Smooth muscle cell (in vitro differentiated cells): Measurements from ENCODE around the gene BSND. TPM values are rescaled to one million over a fixed set of nuclear protein-coding genes. Genes with fewer than 3 reads are reported as not detected.

ENCODE experiments used
- DNase-seq: peaks from one replicate; lab custom pipeline; 2025; ENCODE audit not compliant: unreplicated experiment; lab: John Stamatoyannopoulos, UW
- H2AFZ ChIP-seq: fragments of 200-600 bp; sonication (generic); 2 replicates; pipeline ENCODE4 v1.6.0; 2016; ENCODE audit warnings: antibody characterized with exemption, low read depth, mild to moderate bottlenecking
- H3F3A ChIP-seq: fragments of 200-600 bp; sonication (generic); 2 replicates; pipeline ENCODE4 v1.6.0; 2017; ENCODE audit warnings: antibody characterized with exemption, low read depth
- H3K27ac ChIP-seq: fragments of 200-600 bp; sonication (generic); 2 replicates; pipeline ENCODE4 v1.5.1; 2016; ENCODE audit warnings: low read depth, mild to moderate bottlenecking
- H3K27me3 ChIP-seq: fragments of 200-600 bp; sonication (generic); 2 replicates; pipeline ENCODE4 v1.6.1; 2016; ENCODE audit warnings: low read depth, mild to moderate bottlenecking
- H3K36me3 ChIP-seq: fragments of 200-600 bp; sonication (generic); 2 replicates; pipeline ENCODE4 v1.5.1; 2016; ENCODE audit warnings: low read depth
- H3K4me1 ChIP-seq: fragments of 200-600 bp; sonication (generic); 2 replicates; pipeline ENCODE4 v1.5.1; 2016; ENCODE audit warnings: low read depth
- H3K4me2 ChIP-seq: fragments of 200-600 bp; sonication (generic); 2 replicates; pipeline ENCODE4 v1.6.0; 2016; ENCODE audit warnings: mild to moderate bottlenecking
- H3K4me3 ChIP-seq: fragments of 200-600 bp; sonication (generic); 2 replicates; pipeline ENCODE4 v1.5.1; 2016; ENCODE audit warnings: mild to moderate bottlenecking
- H3K79me2 ChIP-seq: fragments of 200-600 bp; sonication (generic); 2 replicates; pipeline ENCODE4 v1.6.0; 2016; ENCODE audit warnings: low read depth, mild to moderate bottlenecking
- H3K9ac ChIP-seq: fragments of 200-600 bp; sonication (generic); 2 replicates; pipeline ENCODE4 v1.6.0; 2016; ENCODE audit warnings: low read depth
- H3K9me3 ChIP-seq: fragments of 200-600 bp; sonication (generic); replicated peaks from 2 replicates; pipeline ENCODE4 v1.5.1; 2016; ENCODE audit warnings: low read depth
- H4K20me1 ChIP-seq: fragments of 200-600 bp; sonication (generic); 2 replicates; pipeline ENCODE4 v1.6.0; 2016; ENCODE audit warnings: low read depth
- CTCF ChIP-seq: fragments of 200-600 bp; sonication (generic); IDR thresholded peaks from 2 replicates; pipeline ENCODE4 v1.5.1; 2017; ENCODE audit warnings: borderline replicate concordance, mild to moderate bottlenecking, antibody characterized with exemption; ENCODE audit not compliant: insufficient read depth, poor library complexity, severe bottlenecking
- WGBS: methylation state at CpG from one replicate; pipeline ENCODE4 v1.1.7; 2016; ENCODE audit warnings: low lambda C conversion rate; 5-methylcytosine and 5-hydroxymethylcytosine counted together
- polyA plus RNA-seq: library from polyadenylated mRNA; unstranded; fragments of >200 nt; fragmentation: Nextera tagmentation; extraction: Ambion mirVana; gene quantifications from 2 replicates; pipeline ENCODE4 v1.2.1, GENCODE V29; 2016
- total RNA-seq: library from RNA; depleted of rRNA; stranded (reverse); fragments of >200 nt; gene quantifications from 2 replicates; pipeline ENCODE4 v1.2.3, GENCODE V29; 2014

Gene BSND
- total and polyA plus RNA-seq, 2 experiments from 2014 or later: not detected

- 89% methylated on average over 10 of the region's 10 CpGs for WGBS
- no peak for DNase-seq
These were observed 6.8 kb downstream of the BSND start for GRCh38 chr1:55005351-55006140.

GRCh38 chr1:55006931-55007330 is 8.2 kb downstream of the BSND start:
- Histone ChIP-seq H3K79me2 (no peaks in the 10 kb centered on the region), H3K4me2 (no peak overlapping the region), H3K4me1 (no peaks in the 10 kb centered on the region), H3K27me3 (peaks cover 6% of the 10 kb centered on the region), H2AFZ (no peak overlapping the region), H3K9me3 (no peaks in the 10 kb centered on the region), H3K4me3 (no peak overlapping the region), H3K36me3 (no peaks in the 10 kb centered on the region), H3F3A (no peaks in the 10 kb centered on the region), H3K9ac (no peak overlapping the region), H3K27ac (no peak overlapping the region), H4K20me1 (no peaks in the 10 kb centered on the region)
- TF ChIP-seq CTCF: no peak
- DNase-seq: no peak
- WGBS: 96% methylated on average over 12 of the region's 12 CpGs

More at GRCh38 chr1:55005351-55006140, 6.8 kb downstream of the BSND start:
- H4K20me1 ChIP-seq: no peaks in the 10 kb centered on the region
- no peak overlapping the region for H3K9ac ChIP-seq
- TF ChIP-seq CTCF: no peak
- H3K36me3 ChIP-seq: no peaks in the 10 kb centered on the region
- no peaks in the 10 kb centered on the region for H3K9me3 ChIP-seq
- H3K4me3 ChIP-seq: no peak overlapping the region
- H3K4me2 ChIP-seq: no peak overlapping the region
- H3K27me3 ChIP-seq: peaks cover 4% of the 10 kb centered on the region
- H3K4me1 ChIP-seq: no peaks in the 10 kb centered on the region
- H3K79me2 ChIP-seq: no peaks in the 10 kb centered on the region
- no peaks in the 10 kb centered on the region for H3F3A ChIP-seq
- no peak overlapping the region for H2AFZ ChIP-seq
- H3K27ac ChIP-seq: no peak overlapping the region

- no peaks in the 10 kb centered on the region for H3K9me3 ChIP-seq
- no peaks in the 10 kb centered on the region for H3F3A ChIP-seq
- H3K4me3 ChIP-seq: no peak overlapping the region
- H4K20me1 ChIP-seq: no peaks in the 10 kb centered on the region
- no peak overlapping the region for H3K27ac ChIP-seq
- no peaks in the 10 kb centered on the region for H3K79me2 ChIP-seq
- no peaks in the 10 kb centered on the region for H3K36me3 ChIP-seq
- no peak for DNase-seq
- H3K9ac ChIP-seq: no peak overlapping the region
- H3K27me3 ChIP-seq: peaks cover 3% of the 10 kb centered on the region
- H3K4me2 ChIP-seq: no peak overlapping the region
- 83% methylated on average over 3 of the region's 3 CpGs for WGBS
- no peak overlapping the region for H2AFZ ChIP-seq
- TF ChIP-seq CTCF: no peak
- no peaks in the 10 kb centered on the region for H3K4me1 ChIP-seq
These were observed 8.9 kb downstream of the BSND start for GRCh38 chr1:55007625-55008024.
